B cell (primary cell): Measurements from ENCODE around the gene PPP2R5E.

ENCODE experiments used
- EZH2 ChIP-seq: IDR thresholded peaks from 2 replicates; pipeline ENCODE4 v1.6.1; 2012; ENCODE audit warnings: borderline replicate concordance, low read depth, mild to moderate bottlenecking, moderate library complexity, low read length; ENCODE audit not compliant: insufficient read depth, poor library complexity, severe bottlenecking
- TF ChIP-seq, protein P1 (sequence below): fragments of 200-600 bp; IDR thresholded peaks from one replicate; pipeline ENCODE4 v1.8.0; 2022; ENCODE audit warnings: antibody characterized with exemption, mild to moderate bottlenecking

DNA sequence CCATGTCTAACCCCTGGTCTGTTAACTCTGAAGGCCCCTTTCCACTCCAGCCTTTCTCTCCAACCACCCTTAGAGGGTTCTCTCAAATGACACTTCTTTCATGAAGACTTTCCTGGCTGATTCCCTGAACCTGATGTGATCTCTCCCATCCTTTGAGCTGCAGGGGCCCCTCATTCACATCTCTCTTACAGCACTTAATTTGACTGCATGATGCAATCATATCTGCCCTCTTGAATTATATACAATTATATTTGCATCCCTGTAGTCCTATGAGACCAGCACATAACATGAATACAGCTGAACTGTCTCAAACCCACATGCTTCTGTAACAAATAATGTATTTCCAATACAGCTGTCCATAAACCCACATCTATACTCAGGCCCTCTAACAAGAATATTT lies 56.4 kb downstream of the PPP2R5E start:
- TF ChIP-seq, protein P1, sequence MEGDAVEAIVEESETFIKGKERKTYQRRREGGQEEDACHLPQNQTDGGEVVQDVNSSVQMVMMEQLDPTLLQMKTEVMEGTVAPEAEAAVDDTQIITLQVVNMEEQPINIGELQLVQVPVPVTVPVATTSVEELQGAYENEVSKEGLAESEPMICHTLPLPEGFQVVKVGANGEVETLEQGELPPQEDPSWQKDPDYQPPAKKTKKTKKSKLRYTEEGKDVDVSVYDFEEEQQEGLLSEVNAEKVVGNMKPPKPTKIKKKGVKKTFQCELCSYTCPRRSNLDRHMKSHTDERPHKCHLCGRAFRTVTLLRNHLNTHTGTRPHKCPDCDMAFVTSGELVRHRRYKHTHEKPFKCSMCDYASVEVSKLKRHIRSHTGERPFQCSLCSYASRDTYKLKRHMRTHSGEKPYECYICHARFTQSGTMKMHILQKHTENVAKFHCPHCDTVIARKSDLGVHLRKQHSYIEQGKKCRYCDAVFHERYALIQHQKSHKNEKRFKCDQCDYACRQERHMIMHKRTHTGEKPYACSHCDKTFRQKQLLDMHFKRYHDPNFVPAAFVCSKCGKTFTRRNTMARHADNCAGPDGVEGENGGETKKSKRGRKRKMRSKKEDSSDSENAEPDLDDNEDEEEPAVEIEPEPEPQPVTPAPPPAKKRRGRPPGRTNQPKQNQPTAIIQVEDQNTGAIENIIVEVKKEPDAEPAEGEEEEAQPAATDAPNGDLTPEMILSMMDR: no peak
- no peak for TF ChIP-seq EZH2
